ENCODE results near the gene B9D2.
A peak's percentile ranks its signal among the peaks of the same experiment; 100 is the strongest.

DNA sequence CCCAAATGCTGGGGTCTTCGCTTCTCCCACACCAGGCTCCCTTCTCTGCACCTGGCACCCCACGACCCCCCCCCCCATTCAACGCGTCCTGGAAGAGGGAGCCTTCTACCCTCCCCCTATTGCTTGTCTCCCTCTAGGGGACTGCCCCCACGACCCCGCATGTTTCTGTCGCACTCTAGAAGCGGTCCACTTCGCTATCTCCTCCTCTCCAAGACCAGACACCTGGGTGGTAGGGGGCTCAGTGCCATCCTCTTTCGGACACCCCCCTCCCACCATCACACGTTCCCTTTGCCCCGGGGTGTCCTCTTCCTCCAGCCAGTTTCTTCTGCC is 11.7 kb downstream of the B9D2 start:
- TF ChIP-seq EZH2 (IDR thresholded peaks at IDR 0.05; ENCODE audit: borderline replicate concordance) = peak; percentile 15
- no peak for TF ChIP-seq EZH2phosphoT487 (IDR thresholded peaks at IDR 0.05; ENCODE audit: low read depth, severe bottlenecking, unreplicated experiment)

Data from hepatocyte (in vitro differentiated cells).